GM12878 (cell line): ENCODE data around the gene SOX12.

ENCODE experiments used
- EP300 ChIP-seq, 2 experiments: fragments of 150-350 bp in 1 of 2; IDR thresholded peaks; 2 replicates each; pipeline ENCODE4 v1.6.1; 2011 to 2012; ENCODE audit warnings: low read depth in 2 of 2, low read length in 2 of 2, borderline replicate concordance in 1 of 2, improper control_type of control experiment in 1 of 2, inconsistent platforms in 1 of 2; ENCODE audit not compliant: control insufficient read depth in 1 of 2
- EZH2 ChIP-seq: IDR thresholded peaks from 2 replicates; pipeline ENCODE4 v1.6.1; 2012; ENCODE audit warnings: low read depth, mild to moderate bottlenecking, control low read depth, inconsistent platforms, low read length, borderline replicate concordance; ENCODE audit not compliant: control insufficient read depth
- NFIC ChIP-seq: IDR thresholded peaks from 2 replicates; pipeline ENCODE4 v1.6.1; 2012; ENCODE audit warnings: low read depth, mild to moderate bottlenecking, inconsistent platforms, low read length, moderate library complexity
- PAX5 ChIP-seq: IDR thresholded peaks from 2 replicates; pipeline ENCODE4 v1.6.1; 2011; ENCODE audit warnings: low read depth, low read length, borderline replicate concordance
- POLR2A ChIP-seq: IDR thresholded peaks from 2 replicates; pipeline ENCODE4 v1.6.1; 2011; ENCODE audit warnings: low read depth, mild to moderate bottlenecking, low read length
- RAD21 ChIP-seq: IDR thresholded peaks from 2 replicates; pipeline ENCODE4 v1.6.1; 2011; ENCODE audit warnings: mild to moderate bottlenecking, low read depth, low read length, moderate library complexity; ENCODE audit not compliant: insufficient read depth
- STAT1 ChIP-seq: fragments of 450-650 bp; conservative IDR thresholded peaks from 2 replicates; pipeline ENCODE4 v1.6.1; 2014; ENCODE audit warnings: antibody characterized with exemption, mild to moderate bottlenecking
- TAF1 ChIP-seq: IDR thresholded peaks from 2 replicates; pipeline ENCODE4 v1.6.1; 2011; ENCODE audit warnings: mild to moderate bottlenecking, low read depth, low read length, borderline replicate concordance
- TCF7 ChIP-seq: IDR thresholded peaks from 2 replicates; pipeline ENCODE4 v1.6.1; 2014; ENCODE audit warnings: antibody characterized with exemption, borderline replicate concordance
- TF ChIP-seq, protein P1 (sequence below): IDR thresholded peaks from 2 replicates; pipeline ENCODE4 v1.6.1; 2012; ENCODE audit warnings: low read depth, low read length, improper control_type of control experiment
- TF ChIP-seq, protein P2 (sequence below), 3 experiments: IDR thresholded peaks in 2 of 3; conservative IDR thresholded peaks in 1 of 3; 2 replicates each; pipeline ENCODE4 v1.5.1; 2011; ENCODE audit warnings: low read depth in 3 of 3, low read length in 3 of 3, mild to moderate bottlenecking in 3 of 3, control low read depth in 2 of 3, moderate library complexity in 2 of 3, inconsistent platforms in 1 of 3, mixed read lengths in 1 of 3; ENCODE audit not compliant: control insufficient read depth in 2 of 3, insufficient read depth in 1 of 3; ENCODE audit errors: extremely low read depth in 1 of 3
- TF ChIP-seq, protein P3 (sequence below): IDR thresholded peaks from 2 replicates; pipeline ENCODE4 v1.6.1; 2011; ENCODE audit warnings: borderline replicate concordance, low read depth, mild to moderate bottlenecking, moderate library complexity, low read length; ENCODE audit not compliant: insufficient read depth, poor library complexity, severe bottlenecking

DNA sequence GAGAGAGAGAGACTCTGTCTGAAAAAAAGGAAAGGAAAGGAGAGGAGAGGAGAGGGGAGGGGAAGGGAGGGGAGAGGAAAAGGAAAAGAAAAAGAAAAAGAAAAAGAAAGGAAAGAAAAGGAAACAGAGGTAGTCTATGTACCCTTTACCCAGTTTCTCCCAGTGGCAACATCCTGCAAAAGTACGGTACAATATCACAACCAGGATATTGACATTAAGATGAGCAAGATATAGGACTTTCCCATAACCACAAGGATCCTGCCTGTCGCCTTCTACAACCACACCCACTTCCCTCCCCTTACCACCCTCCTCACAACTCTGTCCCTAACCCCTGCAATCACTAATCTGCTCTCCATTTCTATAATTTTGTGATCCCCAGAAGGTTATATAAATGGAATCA, 38.8 kb upstream of the SOX12 start:
- TF ChIP-seq, protein P1, sequence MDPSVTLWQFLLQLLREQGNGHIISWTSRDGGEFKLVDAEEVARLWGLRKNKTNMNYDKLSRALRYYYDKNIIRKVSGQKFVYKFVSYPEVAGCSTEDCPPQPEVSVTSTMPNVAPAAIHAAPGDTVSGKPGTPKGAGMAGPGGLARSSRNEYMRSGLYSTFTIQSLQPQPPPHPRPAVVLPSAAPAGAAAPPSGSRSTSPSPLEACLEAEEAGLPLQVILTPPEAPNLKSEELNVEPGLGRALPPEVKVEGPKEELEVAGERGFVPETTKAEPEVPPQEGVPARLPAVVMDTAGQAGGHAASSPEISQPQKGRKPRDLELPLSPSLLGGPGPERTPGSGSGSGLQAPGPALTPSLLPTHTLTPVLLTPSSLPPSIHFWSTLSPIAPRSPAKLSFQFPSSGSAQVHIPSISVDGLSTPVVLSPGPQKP = no peak
- TF ChIP-seq EP300 (IDR thresholded peaks at IDR 0.05; ENCODE audit: borderline replicate concordance in 1 of 2, control insufficient read depth in 1 of 2, low read depth in 2 of 2, low read length in 2 of 2) (no peak), RAD21 (no peak), POLR2A (no peak), PAX5 (no peak), EZH2 (no peak), TCF7 (no peak), NFIC (no peak), TAF1 (no peak), STAT1 (no peak)
- TF ChIP-seq, protein P2, sequence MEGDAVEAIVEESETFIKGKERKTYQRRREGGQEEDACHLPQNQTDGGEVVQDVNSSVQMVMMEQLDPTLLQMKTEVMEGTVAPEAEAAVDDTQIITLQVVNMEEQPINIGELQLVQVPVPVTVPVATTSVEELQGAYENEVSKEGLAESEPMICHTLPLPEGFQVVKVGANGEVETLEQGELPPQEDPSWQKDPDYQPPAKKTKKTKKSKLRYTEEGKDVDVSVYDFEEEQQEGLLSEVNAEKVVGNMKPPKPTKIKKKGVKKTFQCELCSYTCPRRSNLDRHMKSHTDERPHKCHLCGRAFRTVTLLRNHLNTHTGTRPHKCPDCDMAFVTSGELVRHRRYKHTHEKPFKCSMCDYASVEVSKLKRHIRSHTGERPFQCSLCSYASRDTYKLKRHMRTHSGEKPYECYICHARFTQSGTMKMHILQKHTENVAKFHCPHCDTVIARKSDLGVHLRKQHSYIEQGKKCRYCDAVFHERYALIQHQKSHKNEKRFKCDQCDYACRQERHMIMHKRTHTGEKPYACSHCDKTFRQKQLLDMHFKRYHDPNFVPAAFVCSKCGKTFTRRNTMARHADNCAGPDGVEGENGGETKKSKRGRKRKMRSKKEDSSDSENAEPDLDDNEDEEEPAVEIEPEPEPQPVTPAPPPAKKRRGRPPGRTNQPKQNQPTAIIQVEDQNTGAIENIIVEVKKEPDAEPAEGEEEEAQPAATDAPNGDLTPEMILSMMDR (IDR thresholded peaks at IDR 0.05 in 2 of 3, conservative IDR thresholded peaks at IDR 0.05 in 1 of 3; ENCODE audit: control insufficient read depth in 2 of 3, extremely low read depth in 1 of 3, insufficient read depth in 1 of 3, low read depth in 3 of 3, low read length in 3 of 3) = no peak
- TF ChIP-seq, protein P3, sequence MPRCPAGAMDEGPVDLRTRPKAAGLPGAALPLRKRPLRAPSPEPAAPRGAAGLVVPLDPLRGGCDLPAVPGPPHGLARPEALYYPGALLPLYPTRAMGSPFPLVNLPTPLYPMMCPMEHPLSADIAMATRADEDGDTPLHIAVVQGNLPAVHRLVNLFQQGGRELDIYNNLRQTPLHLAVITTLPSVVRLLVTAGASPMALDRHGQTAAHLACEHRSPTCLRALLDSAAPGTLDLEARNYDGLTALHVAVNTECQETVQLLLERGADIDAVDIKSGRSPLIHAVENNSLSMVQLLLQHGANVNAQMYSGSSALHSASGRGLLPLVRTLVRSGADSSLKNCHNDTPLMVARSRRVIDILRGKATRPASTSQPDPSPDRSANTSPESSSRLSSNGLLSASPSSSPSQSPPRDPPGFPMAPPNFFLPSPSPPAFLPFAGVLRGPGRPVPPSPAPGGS = no peak
